ENCODE data around the gene SLC39A6.
"Not testable (repeated sequence)": the region's sequence is repeated elsewhere in the genome, so short reads cannot be mapped to it uniquely, and the experiment has no call there.

Gene SLC39A6

GRCh38 chr18:36095936-36096519 is 33.1 kb downstream of the SLC39A6 start:
- no peak for DNase-seq

GRCh38 chr18:36094431-36094830 is 34.7 kb downstream of the SLC39A6 start:
- DNase-seq = no peak

GRCh38 chr18:36092116-36092515 is 37.0 kb downstream of the SLC39A6 start:
- DNase-seq = not testable (repeated sequence)

DNA sequence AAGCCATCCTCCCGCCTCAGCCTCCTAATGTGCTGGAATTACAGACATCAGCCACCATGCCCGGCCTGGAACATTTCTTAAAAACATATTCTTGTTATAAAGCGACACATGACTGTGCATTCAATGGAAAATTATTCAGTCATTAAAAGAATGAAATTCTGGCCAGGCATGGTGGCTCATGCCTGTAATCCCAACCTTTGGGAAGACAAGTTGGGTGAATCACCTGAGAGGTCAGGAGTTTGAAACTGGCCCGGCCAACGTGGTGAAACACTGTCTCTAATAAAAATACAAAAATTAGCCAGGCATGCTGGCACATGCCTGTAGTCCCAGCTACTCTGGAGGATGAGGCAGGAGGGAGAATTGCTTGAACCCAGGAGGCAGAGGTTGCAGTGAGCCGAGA is 40.1 kb downstream of the SLC39A6 start:
- no peak for DNase-seq

DNA sequence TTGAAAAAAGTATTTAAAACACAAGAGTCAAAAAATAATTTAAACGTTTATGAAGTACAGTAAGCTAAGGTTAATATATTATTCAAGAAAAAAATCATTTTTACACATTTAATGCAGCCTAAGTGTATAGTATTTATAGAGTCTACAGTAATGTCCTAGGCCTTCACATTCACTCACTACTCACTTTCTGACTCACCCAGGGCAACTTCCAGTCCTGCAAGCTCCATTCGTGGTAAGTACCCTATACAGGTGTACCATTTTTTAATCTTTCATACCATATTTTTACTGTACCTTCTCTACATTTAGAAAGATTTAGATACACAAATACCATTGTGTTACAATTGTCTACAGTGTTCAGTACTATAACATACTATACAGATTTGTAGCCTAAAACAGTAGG is 40.9 kb downstream of the SLC39A6 start:
- no peak for DNase-seq

- DNase-seq = no peak
Measured at GRCh38 chr18:36086186-36086585, 43.0 kb downstream of the SLC39A6 start.

DNA sequence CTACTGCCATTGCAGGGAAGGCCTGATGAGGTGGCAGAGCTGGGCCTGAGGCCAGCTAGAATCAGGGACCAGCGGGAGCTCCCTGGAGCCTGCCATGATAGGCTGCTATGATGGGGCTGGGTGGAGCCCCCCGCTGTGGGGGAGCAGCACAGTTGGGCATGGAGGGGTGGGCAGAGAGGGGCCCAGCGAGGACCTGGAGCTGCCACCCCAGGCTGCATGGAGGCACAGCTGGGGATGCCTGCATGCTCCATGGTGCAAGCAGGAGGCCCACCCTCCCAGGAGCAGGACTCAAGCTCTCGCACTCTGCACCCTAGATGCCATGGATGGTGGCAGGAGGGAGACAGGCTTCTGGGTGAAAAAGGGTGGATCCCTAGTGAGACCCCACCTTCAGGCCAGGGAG is 43.9 kb downstream of the SLC39A6 start:
- DNase-seq = no peak

DNA sequence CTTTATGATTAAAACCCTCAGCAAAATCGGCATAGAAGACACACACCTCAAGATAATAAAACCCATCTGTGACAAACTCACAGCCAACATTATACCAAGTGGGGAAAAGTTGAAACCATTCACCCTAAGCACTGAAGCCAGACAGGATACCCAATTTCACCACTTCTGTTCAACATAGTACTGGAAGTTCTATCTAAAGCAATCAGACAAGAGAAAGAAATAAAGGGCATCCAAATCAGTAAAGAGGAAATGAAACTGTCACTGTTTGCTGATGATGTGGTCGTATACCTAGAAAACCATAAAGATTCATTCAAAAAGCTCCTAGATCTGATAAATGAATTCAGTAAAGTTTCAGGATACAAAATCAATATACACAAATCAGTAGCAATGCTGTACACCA is 45.4 kb downstream of the SLC39A6 start:
- DNase-seq = no peak

DNA sequence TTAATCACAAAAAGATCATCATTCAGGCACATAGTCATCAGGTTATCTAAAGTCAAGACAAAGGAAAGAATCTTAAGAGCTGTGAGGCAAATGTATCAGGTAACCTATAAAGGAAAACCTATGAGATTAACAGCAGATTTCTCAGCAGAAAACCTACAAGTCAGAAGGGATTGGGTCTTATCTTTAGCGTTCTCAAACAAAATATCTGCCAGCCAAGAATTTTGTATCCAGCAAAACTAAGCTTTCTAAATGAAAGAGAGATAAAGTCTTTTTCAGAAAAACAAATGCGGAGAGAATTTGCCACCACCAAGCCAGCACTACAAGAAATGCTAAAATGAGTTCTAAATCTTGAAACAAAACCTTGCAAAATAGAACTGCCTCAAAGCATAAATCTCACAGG is 48.0 kb downstream of the SLC39A6 start:
- DNase-seq = not testable (repeated sequence)

DNA sequence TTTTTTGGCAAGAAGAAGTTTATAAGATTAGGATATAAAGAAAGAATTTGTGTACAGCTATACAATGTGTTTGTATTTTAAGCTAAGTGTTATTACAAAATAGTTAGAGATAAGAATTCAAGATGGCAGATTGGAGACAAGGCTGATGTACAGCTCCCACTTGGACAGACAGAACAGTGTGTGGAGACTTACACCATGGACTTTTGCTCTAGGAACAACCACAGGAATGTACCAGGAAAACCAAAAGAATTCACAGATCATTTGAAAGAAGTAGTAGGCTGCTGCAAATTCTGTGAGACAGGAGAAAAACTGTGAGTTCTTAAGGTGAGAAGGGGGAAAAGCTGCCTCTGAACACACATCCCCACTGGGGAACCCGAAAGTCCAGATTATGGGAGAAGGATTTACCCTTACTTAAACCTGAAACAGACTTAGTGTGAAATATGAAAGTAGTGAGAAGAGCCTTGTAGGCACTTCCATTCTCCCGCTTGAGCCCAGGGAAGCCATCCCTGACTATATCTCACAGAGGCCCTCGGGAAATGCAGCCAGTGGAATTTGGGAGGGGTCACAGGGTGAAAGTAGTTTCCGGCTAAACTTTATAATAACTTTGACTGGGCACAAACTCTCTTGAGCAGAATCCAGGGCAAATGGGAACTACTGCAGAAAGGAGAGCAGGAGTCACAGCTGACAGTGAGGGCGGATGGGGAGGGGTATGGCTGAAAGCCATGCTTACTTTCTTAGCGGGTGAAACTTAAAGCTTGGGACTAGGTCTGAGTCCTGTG is 50.2 kb downstream of the SLC39A6 start:
- no peak for DNase-seq

DNA sequence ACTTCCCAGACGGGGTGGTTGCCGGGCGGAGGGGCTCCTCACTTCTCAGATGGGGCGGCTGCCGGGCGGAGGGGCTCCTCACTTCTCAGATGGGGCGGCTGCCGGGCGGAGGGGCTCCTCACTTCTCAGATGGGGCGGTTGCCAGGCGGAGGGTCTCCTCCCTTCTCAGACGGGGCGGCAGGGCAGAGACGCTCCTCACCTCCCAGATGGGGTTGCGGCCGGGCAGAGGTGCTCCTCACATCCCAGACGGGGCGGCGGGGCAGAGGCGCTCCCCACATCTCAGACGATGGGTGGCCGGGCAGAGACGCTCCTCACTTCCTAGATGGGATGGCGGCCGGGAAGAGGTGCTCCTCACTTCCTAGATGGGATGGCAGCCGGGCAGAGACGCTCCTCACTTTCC is 51.4 kb downstream of the SLC39A6 start:
- DNase-seq = not testable (repeated sequence)

DNA sequence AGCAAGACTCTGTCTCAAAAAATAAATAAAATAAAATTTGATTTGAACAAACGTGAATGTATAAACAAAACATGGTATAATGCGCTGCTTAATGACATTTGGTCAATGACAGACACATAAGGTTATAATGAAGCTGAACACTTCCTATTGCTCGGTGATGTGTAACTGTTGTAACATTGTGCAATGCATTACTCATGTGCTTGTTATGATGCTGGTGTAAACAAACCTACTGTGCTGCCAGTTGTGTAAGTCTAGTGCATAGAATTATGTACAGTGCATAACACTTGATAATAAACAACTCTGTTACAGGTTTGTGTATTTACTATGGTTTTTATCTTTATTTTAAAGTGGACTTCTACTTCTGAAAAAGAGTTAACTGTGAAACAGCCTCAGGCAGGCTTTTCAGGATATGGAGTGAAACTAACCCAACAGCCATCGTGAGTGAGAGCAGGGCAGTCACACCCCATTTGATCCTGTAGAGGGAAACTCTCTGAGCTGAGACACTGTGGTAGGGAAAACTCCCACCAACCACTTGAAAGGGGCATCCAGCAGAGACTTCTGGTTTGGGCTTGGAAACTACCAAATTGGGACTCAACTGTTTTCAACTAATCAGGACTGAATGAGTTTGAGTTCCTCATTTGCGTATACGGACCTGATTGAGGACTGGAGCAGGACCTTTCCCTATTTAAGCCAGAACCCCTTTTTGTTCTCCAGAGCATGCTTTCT is 53.1 kb downstream of the SLC39A6 start:
- DNase-seq = no peak

- no peak for DNase-seq
Measured at GRCh38 chr18:36074435-36074834, 54.7 kb downstream of the SLC39A6 start.

- DNase-seq = no peak
Measured at GRCh38 chr18:36073676-36074075, 55.5 kb downstream of the SLC39A6 start.

DNA sequence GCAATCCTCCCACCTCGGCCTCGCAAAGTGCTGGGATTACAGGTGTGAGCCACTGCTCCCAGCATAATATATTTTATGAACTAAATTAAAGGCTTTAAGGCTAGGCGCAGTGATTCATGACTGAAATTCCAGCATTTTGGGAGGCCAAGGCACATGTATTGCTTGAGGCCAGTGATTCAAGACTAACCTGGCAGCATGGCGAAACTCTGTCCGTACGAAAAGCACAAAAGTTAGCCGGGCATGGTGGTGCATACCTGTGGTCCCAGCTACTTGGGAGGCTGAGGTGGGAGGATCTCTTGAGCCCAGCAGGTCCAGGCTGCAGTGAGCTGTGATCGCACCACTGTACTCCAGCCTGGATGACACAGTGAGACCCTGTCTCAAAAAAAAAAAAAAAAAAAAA is 56.7 kb downstream of the SLC39A6 start:
- not testable (repeated sequence) for DNase-seq

DNA sequence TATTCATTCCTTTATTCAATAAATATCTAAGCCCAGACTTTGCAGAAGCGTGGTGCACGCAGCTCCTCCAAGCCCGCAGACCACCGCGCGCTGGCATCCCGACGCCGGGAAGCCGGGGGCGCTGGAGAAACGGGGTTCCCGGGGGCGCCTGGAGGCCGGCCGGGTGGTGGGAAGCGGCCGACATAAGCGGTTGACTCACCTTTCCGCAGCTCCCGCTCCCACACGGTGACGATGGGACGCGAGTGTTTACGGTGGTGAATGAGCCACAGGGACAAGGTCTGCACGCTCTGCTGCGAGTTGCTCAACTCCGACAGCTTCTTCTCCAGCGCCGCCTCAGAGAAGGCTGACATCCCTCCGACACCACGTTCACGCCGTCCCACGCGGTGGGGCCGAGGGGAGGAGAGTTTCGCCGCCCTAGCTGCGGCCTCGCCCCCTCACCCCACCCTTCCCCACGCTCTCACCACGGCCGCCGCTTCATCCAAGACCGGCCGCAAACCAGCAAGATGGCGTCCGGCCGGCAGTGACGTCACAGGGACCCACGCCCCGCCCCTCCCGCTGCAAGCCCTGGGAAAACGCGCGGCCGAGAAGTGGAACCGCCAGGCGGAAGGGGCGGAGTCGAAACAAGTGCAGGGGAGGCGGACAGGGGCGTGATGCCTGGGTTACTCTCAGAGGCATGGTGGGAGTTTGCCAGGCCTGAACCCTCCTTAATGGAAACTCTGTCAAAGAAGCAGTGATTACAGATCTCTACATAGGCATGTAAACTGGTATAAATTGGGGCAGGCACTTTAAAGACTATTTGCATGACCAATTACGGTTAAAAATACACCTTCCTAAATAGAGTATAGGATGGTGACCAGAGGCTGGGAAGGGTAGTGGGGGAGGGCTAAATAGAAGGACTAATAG is 61.8 kb downstream of the SLC39A6 start, which contains the start of gene RPRD1A:
Gene RPRD1A (minus strand): TSS at position 505 of the 903 bp plus-strand sequence. CDS start 155 bp downstream, at position 350.
- peak; percentile 97 for DNase-seq

DNA sequence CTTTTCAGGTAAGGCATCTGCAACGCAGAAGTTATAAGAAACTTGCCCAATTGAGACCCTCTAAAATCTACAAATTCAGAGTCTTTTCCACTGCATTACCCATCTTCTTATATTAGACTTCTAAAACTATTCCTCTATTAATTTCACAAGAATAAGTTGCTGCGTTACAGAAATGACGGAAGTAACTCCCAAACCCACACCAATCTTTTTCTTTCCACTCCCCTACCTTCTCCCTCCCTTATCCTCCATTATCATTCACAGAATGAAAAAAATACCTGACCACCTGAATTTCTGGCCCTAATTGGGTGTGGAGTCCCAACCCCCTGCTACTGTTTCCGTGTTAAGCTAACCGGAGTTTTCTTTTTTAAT is 62.5 kb downstream of the SLC39A6 start:
- DNase-seq = no peak

- DNase-seq = no peak
Measured at GRCh38 chr18:36066001-36066400, 63.1 kb downstream of the SLC39A6 start.

GRCh38 chr18:36064809-36065079 is 64.4 kb downstream of the SLC39A6 start:
- DNase-seq = not testable (repeated sequence)

- DNase-seq = no peak
Measured at GRCh38 chr18:36064027-36064808, 64.9 kb downstream of the SLC39A6 start.

- no peak for DNase-seq
Measured at GRCh38 chr18:36058674-36059073, 70.5 kb downstream of the SLC39A6 start.

Data from left hindlimb (tissue), 1 donor.